HEK293 (cell line): ENCODE results near the gene ZNF385D.

Source experiments
- CTCF ChIA-PET: fragments of 350-600 bp; formaldehyde crosslinking; extraction: SDS; loops from one replicate; lab custom pipeline; 2021; ENCODE audit warnings: antibody characterized with exemption; lab: Yijun Ruan, JAX
- POLR2A ChIA-PET: fragments of 300-600 bp; formaldehyde crosslinking; extraction: SDS; loops from one replicate; lab custom pipeline; 2020; ENCODE audit warnings: antibody characterized with exemption, inconsistent platforms; lab: Yijun Ruan, JAX
- H3K27ac ChIP-seq: fragments of 200-500 bp; sonication (Bioruptor generic); 2 replicates; pipeline ENCODE4 v1.5.1; 2014; ENCODE audit warnings: low read depth, low read length, control low read depth, inconsistent platforms; ENCODE audit errors: extremely low read depth
- H3K36me3 ChIP-seq, 2 experiments: fragments of 200-500 bp in 1 of 2; sonication (Bioruptor generic) in 1 of 2; 1 replicate in 1 of 2; 2 replicates in 1 of 2; pipeline ENCODE4 v1.5.1; 2014 to 2017; ENCODE audit warnings: inconsistent platforms in 2 of 2, low read length in 2 of 2; ENCODE audit not compliant: control insufficient read depth in 2 of 2, insufficient read depth in 1 of 2
- H3K4me1 ChIP-seq: fragments of 200-500 bp; sonication (Bioruptor generic); 2 replicates; pipeline ENCODE4 v1.5.1; 2014; ENCODE audit warnings: mild to moderate bottlenecking, low read length, inconsistent platforms; ENCODE audit not compliant: control insufficient read depth, insufficient read depth
- H3K4me3 ChIP-seq: 2 replicates; pipeline ENCODE4 v1.5.1; 2011; ENCODE audit warnings: low read depth, mild to moderate bottlenecking, control low read depth, low read length, moderate library complexity
- H3K9me3 ChIP-seq: fragments of 200-500 bp; sonication (Bioruptor generic); 2 replicates; pipeline ENCODE4 v1.5.1; 2014; ENCODE audit warnings: low read depth, low read length, inconsistent platforms; ENCODE audit not compliant: control insufficient read depth, insufficient read depth
- GFI1B ChIP-seq: fragments of 450-650 bp; formaldehyde crosslinking; IDR thresholded peaks from 2 replicates; pipeline ENCODE4 v1.5.1; 2016; ENCODE audit warnings: missing biosample characterization, missing genetic modification characterization
- KLF7 ChIP-seq: fragments of 450-650 bp; formaldehyde crosslinking; IDR thresholded peaks from 2 replicates; pipeline ENCODE4 v1.5.1; 2016; ENCODE audit warnings: missing biosample characterization, missing genetic modification characterization, borderline replicate concordance
- MYNN ChIP-seq: fragments of 450-650 bp; formaldehyde crosslinking; IDR thresholded peaks from 2 replicates; pipeline ENCODE4 v1.5.1; 2016; ENCODE audit warnings: missing biosample characterization, missing genetic modification characterization, borderline replicate concordance
- PRDM6 ChIP-seq: fragments of 450-650 bp; formaldehyde crosslinking; IDR thresholded peaks from 2 replicates; pipeline ENCODE4 v1.5.1; 2017; ENCODE audit warnings: missing biosample characterization, missing genetic modification characterization
- REPIN1 ChIP-seq: fragments of 450-650 bp; formaldehyde crosslinking; IDR thresholded peaks from 2 replicates; pipeline ENCODE4 v1.5.1; 2017; ENCODE audit warnings: missing biosample characterization, missing genetic modification characterization, low read depth
- ZBTB44 ChIP-seq: fragments of 450-650 bp; IDR thresholded peaks from 2 replicates; pipeline ENCODE4 v1.5.1; 2018; ENCODE audit warnings: missing biosample characterization, mild to moderate bottlenecking, missing genetic modification characterization
- ZBTB48 ChIP-seq: fragments of 450-650 bp; formaldehyde crosslinking; IDR thresholded peaks from 2 replicates; pipeline ENCODE4 v1.5.1; 2016; ENCODE audit warnings: missing biosample characterization, missing genetic modification characterization
- ZEB2 ChIP-seq: fragments of 450-650 bp; formaldehyde crosslinking; IDR thresholded peaks from 2 replicates; pipeline ENCODE4 v1.5.1; 2016; ENCODE audit warnings: missing biosample characterization, missing genetic modification characterization
- ZFP41 ChIP-seq: fragments of 450-650 bp; formaldehyde crosslinking; IDR thresholded peaks from 2 replicates; pipeline ENCODE4 v1.5.1; 2016; ENCODE audit warnings: missing biosample characterization, missing genetic modification characterization, borderline replicate concordance
- ZNF10 ChIP-seq: fragments of 450-650 bp; formaldehyde crosslinking; IDR thresholded peaks from 2 replicates; pipeline ENCODE4 v1.5.1; 2017; ENCODE audit warnings: missing biosample characterization, missing genetic modification characterization
- ZNF157 ChIP-seq: fragments of 450-650 bp; formaldehyde crosslinking; IDR thresholded peaks from 2 replicates; pipeline ENCODE4 v1.5.1; 2016; ENCODE audit warnings: missing biosample characterization, missing genetic modification characterization
- ZNF292 ChIP-seq: fragments of 450-650 bp; formaldehyde crosslinking; IDR thresholded peaks from 2 replicates; pipeline ENCODE4 v1.5.1; 2016; ENCODE audit warnings: low read depth, missing biosample characterization, missing genetic modification characterization, borderline replicate concordance
- ZNF311 ChIP-seq: fragments of 450-650 bp; formaldehyde crosslinking; IDR thresholded peaks from 2 replicates; pipeline ENCODE4 v1.5.1; 2017; ENCODE audit warnings: missing biosample characterization, missing genetic modification characterization, borderline replicate concordance
- ZNF362 ChIP-seq: fragments of 450-650 bp; formaldehyde crosslinking; IDR thresholded peaks from 2 replicates; pipeline ENCODE4 v1.5.1; 2016; ENCODE audit warnings: missing biosample characterization, missing genetic modification characterization
- ZNF416 ChIP-seq: fragments of 450-650 bp; formaldehyde crosslinking; IDR thresholded peaks from 2 replicates; pipeline ENCODE4 v1.5.1; 2016; ENCODE audit warnings: missing biosample characterization, missing genetic modification characterization
- ZNF48 ChIP-seq: fragments of 450-650 bp; formaldehyde crosslinking; IDR thresholded peaks from 2 replicates; pipeline ENCODE4 v1.5.1; 2016; ENCODE audit warnings: missing biosample characterization, missing genetic modification characterization
- ZNF529 ChIP-seq: fragments of 450-650 bp; formaldehyde crosslinking; IDR thresholded peaks from 2 replicates; pipeline ENCODE4 v1.5.1; 2017; ENCODE audit warnings: missing genetic modification characterization, missing biosample characterization; ENCODE audit not compliant: insufficient replicate concordance
- ZNF548 ChIP-seq: fragments of 450-650 bp; formaldehyde crosslinking; IDR thresholded peaks from 2 replicates; pipeline ENCODE4 v1.5.1; 2016; ENCODE audit warnings: missing biosample characterization, missing genetic modification characterization
- ZNF549 ChIP-seq: fragments of 450-650 bp; IDR thresholded peaks from 2 replicates; pipeline ENCODE4 v1.5.1; 2018; ENCODE audit warnings: missing biosample characterization, missing genetic modification characterization, mild to moderate bottlenecking, inconsistent platforms, moderate library complexity
- ZNF580 ChIP-seq: fragments of 450-650 bp; formaldehyde crosslinking; IDR thresholded peaks from 2 replicates; pipeline ENCODE4 v1.5.1; 2016; ENCODE audit warnings: missing biosample characterization, missing genetic modification characterization
- ZNF621 ChIP-seq: fragments of 450-650 bp; formaldehyde crosslinking; IDR thresholded peaks from 2 replicates; pipeline ENCODE4 v1.5.1; 2017; ENCODE audit warnings: missing biosample characterization, missing genetic modification characterization
- ZNF677 ChIP-seq: fragments of 450-650 bp; IDR thresholded peaks from 2 replicates; pipeline ENCODE4 v1.5.0; 2018; ENCODE audit warnings: missing biosample characterization, mild to moderate bottlenecking, missing genetic modification characterization, moderate library complexity
- ZNF692 ChIP-seq: fragments of 450-650 bp; formaldehyde crosslinking; IDR thresholded peaks from 2 replicates; pipeline ENCODE4 v1.5.1; 2016; ENCODE audit warnings: missing biosample characterization, missing genetic modification characterization
- ZNF701 ChIP-seq: fragments of 450-650 bp; formaldehyde crosslinking; IDR thresholded peaks from 2 replicates; pipeline ENCODE4 v1.5.1; 2016; ENCODE audit warnings: missing biosample characterization, missing genetic modification characterization
- ZNF777 ChIP-seq: fragments of 450-650 bp; formaldehyde crosslinking; IDR thresholded peaks from 2 replicates; pipeline ENCODE4 v1.5.1; 2017; ENCODE audit warnings: missing biosample characterization, missing genetic modification characterization, borderline replicate concordance
- ZNF791 ChIP-seq: fragments of 450-650 bp; formaldehyde crosslinking; IDR thresholded peaks from 2 replicates; pipeline ENCODE4 v1.5.1; 2016; ENCODE audit warnings: missing biosample characterization, missing genetic modification characterization

The ZNF385D gene

GRCh38 chr3:21392526-21392925, 358.5 kb downstream of the ZNF385D start:
- no peak for TF ChIP-seq ZNF157 (tag by site-specific recombination)
- no peak for TF ChIP-seq ZNF580
- no peak for TF ChIP-seq REPIN1 (tag by site-specific recombination)
- no peak for TF ChIP-seq GFI1B
- no peak for TF ChIP-seq MYNN (tag by site-specific recombination)
- no peak for TF ChIP-seq ZNF791 (tag by site-specific recombination)
- no peak for TF ChIP-seq ZNF10
- Histone ChIP-seq H3K9me3 (no peaks in the 10 kb centered on the region), H3K4me3 (no peak overlapping the region), H3K27ac (no peak overlapping the region), H3K36me3 (no peaks in the 10 kb centered on the region), H3K4me1 (no peaks in the 10 kb centered on the region)
- POLR2A ChIA-PET, result no interaction called here
- CTCF ChIA-PET, result no interaction called here

- H3K27ac ChIP-seq, result no peak overlapping the region
- H3K4me3 ChIP-seq, result no peak overlapping the region
- TF ChIP-seq ZBTB48 (tag by site-specific recombination), result no peak
- no peak for TF ChIP-seq ZNF549 (tag by site-specific recombination)
- no peak for TF ChIP-seq ZNF621 (tag by site-specific recombination)
- TF ChIP-seq ZNF701 (tag by site-specific recombination), result no peak
- TF ChIP-seq ZEB2 (tag by site-specific recombination), result no peak
- TF ChIP-seq ZNF777 (tag by site-specific recombination), result no peak
- TF ChIP-seq ZNF677 (tag by site-specific recombination), result no peak
- TF ChIP-seq, all 188 proteins: peak for 0
- Histone ChIP-seq H3K4me1 (no peaks in the 10 kb centered on the region), H3K36me3 (no peaks in the 10 kb centered on the region), H3K9me3 (no peaks in the 10 kb centered on the region)
- ChIA-PET CTCF (no interaction called here), POLR2A (no interaction called here)
Measured at GRCh38 chr3:21390856-21391255, 360.2 kb downstream of the ZNF385D start.

GRCh38 chr3:21390136-21390535, 360.9 kb downstream of the ZNF385D start:
- H3K27ac ChIP-seq, result no peak overlapping the region
- H3K36me3 ChIP-seq, result no peaks in the 10 kb centered on the region
- H3K4me1 ChIP-seq, result no peaks in the 10 kb centered on the region
- H3K9me3 ChIP-seq, result no peaks in the 10 kb centered on the region
- ChIA-PET POLR2A (no interaction called here), CTCF (no interaction called here)
- no peak overlapping the region for H3K4me3 ChIP-seq
- TF ChIP-seq PRDM6 (tag by site-specific recombination) (no peak), ZNF48 (tag by site-specific recombination) (no peak), ZNF362 (tag by site-specific recombination) (no peak), ZBTB44 (no peak), ZNF311 (tag by site-specific recombination) (no peak), ZNF548 (no peak), ZNF416 (tag by site-specific recombination) (no peak), ZNF529 (tag by site-specific recombination) (no peak), ZNF292 (tag by site-specific recombination) (no peak), KLF7 (tag by site-specific recombination) (no peak), ZFP41 (tag by site-specific recombination) (no peak), ZNF692 (tag by site-specific recombination) (no peak)
